Endodermal cell (in vitro differentiated cells): Measurements from ENCODE around the gene CD27. TPM values are rescaled to one million over a fixed set of nuclear protein-coding genes. Genes with fewer than 3 reads are reported as not detected.

Experiments used
- DNase-seq: peaks from one replicate; pipeline ENCODE4 v3.0.0-alpha.2; 2017
- H3K27ac ChIP-seq: 2 replicates; pipeline ENCODE4 v1.5.1; 2013; ENCODE audit warnings: mild to moderate bottlenecking, low read depth, low read length, moderate library complexity
- H3K27me3 ChIP-seq: 2 replicates; pipeline ENCODE4 v1.6.1; 2013; ENCODE audit warnings: mild to moderate bottlenecking, low read length, moderate library complexity; ENCODE audit not compliant: insufficient read depth, control insufficient read depth, poor library complexity, severe bottlenecking
- H3K36me3 ChIP-seq: 2 replicates; pipeline ENCODE4 v1.7.0; 2013; ENCODE audit warnings: mild to moderate bottlenecking, low read length, moderate library complexity; ENCODE audit not compliant: control insufficient read depth, insufficient read depth
- H3K4me1 ChIP-seq: one replicate; pipeline ENCODE4 v1.7.0; 2013; ENCODE audit warnings: low read length; ENCODE audit not compliant: control insufficient read depth, insufficient read depth
- H3K4me3 ChIP-seq: 2 replicates; pipeline ENCODE4 v1.5.1; 2013; ENCODE audit warnings: mild to moderate bottlenecking, low read length, moderate library complexity
- H3K9ac ChIP-seq: 2 replicates; pipeline ENCODE4 v1.6.1; 2013; ENCODE audit warnings: mild to moderate bottlenecking, low read length, moderate library complexity; ENCODE audit not compliant: poor library complexity, severe bottlenecking; ENCODE audit errors: extremely low read depth
- H3K9me3 ChIP-seq: 2 replicates; pipeline ENCODE4 v1.6.1; 2013; ENCODE audit warnings: mild to moderate bottlenecking, low read length, moderate library complexity; ENCODE audit not compliant: control insufficient read depth
- H3K27ac Mint-ChIP-seq: 2 replicates; pipeline ENCODE4 v1.8.0; 2020; ENCODE audit warnings: mixed read lengths
- H3K27me3 Mint-ChIP-seq: 2 replicates; pipeline ENCODE4 v1.8.0; 2021; ENCODE audit warnings: mild to moderate bottlenecking, mixed read lengths; ENCODE audit not compliant: insufficient read depth
- H3K36me3 Mint-ChIP-seq: 2 replicates; pipeline ENCODE4 v1.8.0; 2020; ENCODE audit warnings: low read depth, mixed read lengths
- H3K4me1 Mint-ChIP-seq: 2 replicates; pipeline ENCODE4 v1.8.0; 2020; ENCODE audit warnings: mixed read lengths
- H3K4me3 Mint-ChIP-seq: 2 replicates; pipeline ENCODE4 v1.8.0; 2020; ENCODE audit warnings: mild to moderate bottlenecking, moderate library complexity, mixed read lengths
- H3K9me3 Mint-ChIP-seq: 2 replicates; pipeline ENCODE4 v1.8.0; 2020; ENCODE audit warnings: mild to moderate bottlenecking, mixed read lengths
- WGBS, 2 experiments: methylation state at CpG; one replicate each; pipeline versions ENCODE4 v1.1.5 to v1.1.7; 2013; ENCODE audit warnings: missing lambda C conversion rate in 2 of 2, mixed read lengths in 1 of 2; ENCODE audit not compliant: insufficient coverage in 1 of 2, insufficient read length in 1 of 2; 5-methylcytosine and 5-hydroxymethylcytosine counted together
- total RNA-seq, 2 donors: library from RNA; stranded (reverse); fragmentation: NEBNext Ultra II Directional in 1 of 2; extraction: Animal tissue kit (Norgen Biotek cat#: 25700) in 1 of 2; gene quantifications; 2 replicates in 1 of 2; 3 replicates in 1 of 2; pipeline ENCODE4 v1.2.1, GENCODE V29; 2021
- TF ChIP-seq, protein P1 (sequence below): fragments of 200-600 bp; sonication (generic); conservative IDR thresholded peaks from 2 replicates; pipeline ENCODE4 v1.5.0; 2021; ENCODE audit warnings: antibody characterized with exemption, mild to moderate bottlenecking

Gene CD27
- total RNA-seq, 2 donors from 2014 or later, result 0.44 TPM; not detected in 1

- Mint-ChIP-seq H3K36me3 (no peaks in the 10 kb centered on the region), H3K4me3 (no peak overlapping the region), H3K27me3 (no peaks in the 10 kb centered on the region), H3K27ac (no peak overlapping the region), H3K4me1 (peaks cover 21% of the 10 kb centered on the region), H3K9me3 (no peaks in the 10 kb centered on the region)
- H3K4me1 ChIP-seq, result no peaks in the 10 kb centered on the region
- H3K9me3 ChIP-seq, result no peaks in the 10 kb centered on the region
- no peak overlapping the region for H3K4me3 ChIP-seq
- no peak overlapping the region for H3K9ac ChIP-seq
- no peak overlapping the region for H3K27ac ChIP-seq
- WGBS, 2 experiments, result 93 to 99% methylated on average over 11 of the region's 12 CpGs
- no peaks in the 10 kb centered on the region for H3K36me3 ChIP-seq
- TF ChIP-seq, protein P1, sequence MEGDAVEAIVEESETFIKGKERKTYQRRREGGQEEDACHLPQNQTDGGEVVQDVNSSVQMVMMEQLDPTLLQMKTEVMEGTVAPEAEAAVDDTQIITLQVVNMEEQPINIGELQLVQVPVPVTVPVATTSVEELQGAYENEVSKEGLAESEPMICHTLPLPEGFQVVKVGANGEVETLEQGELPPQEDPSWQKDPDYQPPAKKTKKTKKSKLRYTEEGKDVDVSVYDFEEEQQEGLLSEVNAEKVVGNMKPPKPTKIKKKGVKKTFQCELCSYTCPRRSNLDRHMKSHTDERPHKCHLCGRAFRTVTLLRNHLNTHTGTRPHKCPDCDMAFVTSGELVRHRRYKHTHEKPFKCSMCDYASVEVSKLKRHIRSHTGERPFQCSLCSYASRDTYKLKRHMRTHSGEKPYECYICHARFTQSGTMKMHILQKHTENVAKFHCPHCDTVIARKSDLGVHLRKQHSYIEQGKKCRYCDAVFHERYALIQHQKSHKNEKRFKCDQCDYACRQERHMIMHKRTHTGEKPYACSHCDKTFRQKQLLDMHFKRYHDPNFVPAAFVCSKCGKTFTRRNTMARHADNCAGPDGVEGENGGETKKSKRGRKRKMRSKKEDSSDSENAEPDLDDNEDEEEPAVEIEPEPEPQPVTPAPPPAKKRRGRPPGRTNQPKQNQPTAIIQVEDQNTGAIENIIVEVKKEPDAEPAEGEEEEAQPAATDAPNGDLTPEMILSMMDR, result no peak
- peak; percentile 36 for DNase-seq
- H3K27me3 ChIP-seq, result no peaks in the 10 kb centered on the region
These were observed 6.4 kb upstream of the CD27 start for GRCh38 chr12:6438345-6438744.

DNA sequence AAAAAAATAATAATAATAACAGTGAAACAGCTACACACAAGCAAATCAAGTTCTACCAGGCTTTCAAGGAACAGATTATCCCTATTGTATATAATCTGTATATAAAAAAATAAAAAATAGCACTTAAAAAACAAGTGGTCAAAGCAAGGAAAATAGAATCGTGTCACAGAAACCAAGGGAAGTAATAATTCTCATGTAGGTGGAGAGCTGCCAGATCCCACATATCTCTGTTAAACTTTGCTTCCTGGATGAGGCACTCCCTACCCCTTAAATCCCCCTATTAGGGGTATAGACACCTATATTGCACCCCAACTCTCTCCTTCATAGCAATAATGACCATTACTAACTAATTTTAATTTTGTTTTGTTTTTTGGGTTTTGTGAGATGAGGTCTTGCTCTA, 4.4 kb upstream of the CD27 start:
- Mint-ChIP-seq H3K27me3 (no peaks in the 10 kb centered on the region), H3K27ac (no peak overlapping the region)
- 100% methylated on average over 1 of the region's 1 CpG; no CpG with 5 or more reads in 1 of the 2 experiments for WGBS, 2 experiments

DNA sequence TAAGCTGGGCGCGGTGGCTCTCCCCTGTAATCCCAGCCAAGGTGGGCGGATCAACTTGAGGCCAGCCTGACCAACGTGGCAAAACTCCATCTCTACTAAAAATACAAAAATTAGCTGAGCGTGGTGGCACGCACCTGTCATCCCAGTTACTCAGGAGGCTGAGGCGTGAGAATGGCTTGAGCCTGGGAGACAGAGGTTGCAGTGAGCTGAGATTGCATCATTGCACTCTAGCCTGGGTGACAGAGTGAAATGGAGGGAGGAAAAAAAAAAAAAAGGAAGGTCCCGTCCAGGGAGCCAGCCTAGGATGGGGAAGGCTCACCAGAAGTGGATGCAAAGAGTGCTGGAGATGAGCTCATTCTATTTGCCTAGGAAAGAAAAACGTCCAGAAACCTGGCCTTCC, 1.9 kb upstream of the CD27 start:
- H3K36me3 Mint-ChIP-seq, result no peaks in the 10 kb centered on the region
- H3K4me3 Mint-ChIP-seq, result no peak overlapping the region
- H3K4me1 Mint-ChIP-seq, result peaks cover 20% of the 10 kb centered on the region
- H3K27me3 ChIP-seq, result no peaks in the 10 kb centered on the region
- 87 to 88% methylated on average over 8 to 9 of the region's 9 CpGs for WGBS, 2 experiments
- no peak overlapping the region for H3K27ac Mint-ChIP-seq
- H3K9me3 ChIP-seq, result no peaks in the 10 kb centered on the region
- no peaks in the 10 kb centered on the region for H3K27me3 Mint-ChIP-seq
- no peaks in the 10 kb centered on the region for H3K36me3 ChIP-seq
- H3K4me3 ChIP-seq, result no peak overlapping the region
- no peaks in the 10 kb centered on the region for H3K9me3 Mint-ChIP-seq
- TF ChIP-seq, protein P1, result no peak
- H3K4me1 ChIP-seq, result no peaks in the 10 kb centered on the region
- H3K9ac ChIP-seq, result no peak overlapping the region
- no peak overlapping the region for H3K27ac ChIP-seq
- no peak for DNase-seq

More for the DNA sequence above, 4.4 kb upstream of the CD27 start:
- H3K36me3 ChIP-seq, result no peaks in the 10 kb centered on the region
- no peak overlapping the region for H3K9ac ChIP-seq
- H3K9me3 ChIP-seq, result no peaks in the 10 kb centered on the region
- no peak overlapping the region for H3K4me3 Mint-ChIP-seq
- no peak for DNase-seq
- H3K27ac ChIP-seq, result no peak overlapping the region
- no peaks in the 10 kb centered on the region for H3K27me3 ChIP-seq
- no peak overlapping the region for H3K4me3 ChIP-seq
- no peaks in the 10 kb centered on the region for H3K4me1 ChIP-seq
- H3K4me1 Mint-ChIP-seq, result peaks cover 18% of the 10 kb centered on the region
- H3K9me3 Mint-ChIP-seq, result no peaks in the 10 kb centered on the region
- TF ChIP-seq, protein P1, result no peak
- no peaks in the 10 kb centered on the region for H3K36me3 Mint-ChIP-seq
